A549 (cell line): ENCODE measurements around the gene ABCF2. TPM values are rescaled to one million over a fixed set of nuclear protein-coding genes. Genes with fewer than 3 reads are reported as not detected.

Experiments used
- ATAC-seq, 2 experiments: fragments of 200-7000 bp in 1 of 2; fragments of >200 bp in 1 of 2; cut with Nextera tagmentation in 1 of 2; cut with Tn5 transposase in 1 of 2; 3 replicates each; pipeline versions ENCODE4 v1.8.0 to v1.9.1; 2018 to 2020; ENCODE audit warnings: mild to moderate bottlenecking in 1 of 2, moderate library complexity in 1 of 2
- CTCF ChIA-PET: fragments of 300-600 bp; sonication (Branson Sonifier 250); formaldehyde crosslinking; extraction: SDS; loops from one replicate; lab custom pipeline; 2021; ENCODE audit warnings: antibody characterized with exemption, inconsistent platforms; lab: Yijun Ruan, JAX
- POLR2A ChIA-PET: fragments of 350-600 bp; formaldehyde crosslinking; extraction: SDS; loops from one replicate; lab custom pipeline; 2021; ENCODE audit warnings: antibody characterized with exemption, inconsistent platforms; lab: Yijun Ruan, JAX
- DNase-seq, 2 experiments: peaks; one replicate each; pipeline versions ENCODE4 v3.0.0 to v3.0.0-alpha.2; 2011 to 2016; ENCODE audit warnings: low read depth in 1 of 2, low spot score in 1 of 2
- FAIRE-seq: peaks from 2 replicates; lab custom pipeline; 2011; peaks lifted over from hg19 to GRCh38; lab: Jason Lieb, UNC
- H3K27ac ChIP-seq, 2 experiments: fragments of >200 bp; sonication (Bioruptor Twin); formaldehyde crosslinking; 3 replicates each; pipeline ENCODE4 v1.5.1; 2016 to 2017
- H3K4me1 ChIP-seq: fragments of >200 bp; sonication (Bioruptor Twin); formaldehyde crosslinking; 3 replicates; pipeline ENCODE4 v1.6.1; 2016
- H3K4me2 ChIP-seq: fragments of >200 bp; sonication (Bioruptor Twin); formaldehyde crosslinking; 3 replicates; pipeline ENCODE4 v1.6.1; 2016
- H3K4me3 ChIP-seq: fragments of >200 bp; sonication (Bioruptor Twin); formaldehyde crosslinking; 3 replicates; pipeline ENCODE4 v1.5.1; 2016
- H3K9me3 ChIP-seq: fragments of >200 bp; sonication (Bioruptor Twin); formaldehyde crosslinking; 3 replicates; pipeline ENCODE4 v1.6.1; 2016
- CHD4 ChIP-seq: fragments of 200-600 bp; sonication (generic); IDR thresholded peaks from 2 replicates; pipeline ENCODE4 v1.6.1; 2016; ENCODE audit warnings: antibody characterized with exemption, mild to moderate bottlenecking, borderline replicate concordance
- EHMT2 ChIP-seq: fragments of 200-600 bp; sonication (generic); IDR thresholded peaks from 2 replicates; pipeline ENCODE4 v1.6.1; 2016; ENCODE audit warnings: antibody characterized with exemption, low read depth, mild to moderate bottlenecking, moderate library complexity
- FOSL2 ChIP-seq, 2 experiments: fragments of 450-650 bp in 1 of 2; fragments of >200 bp in 1 of 2; sonication (Bioruptor Twin) in 1 of 2; formaldehyde crosslinking; IDR thresholded peaks; 2 replicates each; pipeline versions ENCODE4 v1.5.0 to v1.6.1; 2016 to 2020; ENCODE audit warnings: mild to moderate bottlenecking in 1 of 2, moderate library complexity in 1 of 2
- GATA3 ChIP-seq: IDR thresholded peaks from 2 replicates; pipeline ENCODE4 v1.6.1; 2012; ENCODE audit warnings: borderline replicate concordance
- HMGXB4 ChIP-seq: fragments of 250-450 bp; sonication (Bioruptor Pico); IDR thresholded peaks from 2 replicates; pipeline ENCODE4 v1.5.0; 2021; ENCODE audit warnings: mild to moderate bottlenecking, moderate library complexity, borderline replicate concordance
- HOXA7 ChIP-seq: fragments of 250-450 bp; sonication (Bioruptor Pico); IDR thresholded peaks from 2 replicates; pipeline ENCODE4 v1.5.0; 2020; ENCODE audit warnings: mild to moderate bottlenecking, moderate library complexity
- HOXB13 ChIP-seq: fragments of 250-450 bp; sonication (Bioruptor Pico); IDR thresholded peaks from 2 replicates; pipeline ENCODE4 v1.5.0; 2020; ENCODE audit warnings: low read depth, mild to moderate bottlenecking, moderate library complexity
- JUNB ChIP-seq: fragments of >200 bp; sonication (Bioruptor Twin); formaldehyde crosslinking; IDR thresholded peaks from 2 replicates; pipeline ENCODE4 v1.6.1; 2016
- KDM1A ChIP-seq: fragments of 200-600 bp; sonication (generic); IDR thresholded peaks from 2 replicates; pipeline ENCODE4 v1.6.1; 2016; ENCODE audit warnings: low read depth, mild to moderate bottlenecking
- KDM5A ChIP-seq: fragments of 200-600 bp; sonication (generic); IDR thresholded peaks from 2 replicates; pipeline ENCODE4 v1.6.1; 2016; ENCODE audit warnings: antibody characterized with exemption, mild to moderate bottlenecking
- MAFK ChIP-seq: fragments of 450-650 bp; IDR thresholded peaks from 2 replicates; pipeline ENCODE4 v1.6.1; 2014; ENCODE audit not compliant: partially characterized antibody
- NFE2L2 ChIP-seq: fragments of 150-350 bp; conservative IDR thresholded peaks from 2 replicates; pipeline ENCODE4 v1.6.1; 2014; ENCODE audit warnings: low read length
- NPAS2 ChIP-seq: fragments of 250-450 bp; sonication (Bioruptor Pico); IDR thresholded peaks from 2 replicates; pipeline ENCODE4 v1.8.0; 2022; ENCODE audit warnings: mild to moderate bottlenecking, moderate library complexity, borderline replicate concordance
- PBX3 ChIP-seq: IDR thresholded peaks from 2 replicates; pipeline ENCODE4 v1.6.1; 2012
- POLR2AphosphoS2 ChIP-seq: conservative IDR thresholded peaks from 2 replicates; pipeline ENCODE4 v1.6.1; 2012; ENCODE audit warnings: low read length, improper control_type of control experiment, inconsistent platforms
- RAD21 ChIP-seq, 2 experiments: fragments of >200 bp in 1 of 2; sonication (Bioruptor Twin) in 1 of 2; formaldehyde crosslinking in 1 of 2; IDR thresholded peaks in 1 of 2; conservative IDR thresholded peaks in 1 of 2; 2 replicates in 1 of 2; 3 replicates in 1 of 2; pipeline ENCODE4 v1.6.1; 2012 to 2018; ENCODE audit warnings: inconsistent platforms in 1 of 2
- RARB ChIP-seq: fragments of 250-450 bp; sonication (Bioruptor Pico); IDR thresholded peaks from 2 replicates; pipeline ENCODE4 v1.8.0; 2021; ENCODE audit warnings: mild to moderate bottlenecking, moderate library complexity
- RCOR1 ChIP-seq: fragments of 150-350 bp; IDR thresholded peaks from 2 replicates; pipeline ENCODE4 v1.6.1; 2014; ENCODE audit warnings: antibody characterized with exemption, low read length, low read depth
- RNF2 ChIP-seq: fragments of 200-600 bp; sonication (generic); IDR thresholded peaks from 2 replicates; pipeline ENCODE4 v1.6.1; 2016; ENCODE audit warnings: low read depth, mild to moderate bottlenecking, antibody characterized with exemption, moderate library complexity, borderline replicate concordance
- SMC3 ChIP-seq: fragments of >200 bp; sonication (Bioruptor Twin); formaldehyde crosslinking; IDR thresholded peaks from 3 replicates; pipeline ENCODE4 v1.6.1; 2018; ENCODE audit warnings: inconsistent platforms
- SREBF2 ChIP-seq: fragments of 450-650 bp; IDR thresholded peaks from 2 replicates; pipeline ENCODE4 v1.6.1; 2014; ENCODE audit warnings: mild to moderate bottlenecking, moderate library complexity
- TFCP2L1 ChIP-seq: fragments of 250-450 bp; sonication (Bioruptor Pico); IDR thresholded peaks from 2 replicates; pipeline ENCODE4 v1.5.0; 2021; ENCODE audit warnings: mild to moderate bottlenecking
- USF2 ChIP-seq: fragments of 450-650 bp; IDR thresholded peaks from 2 replicates; pipeline ENCODE4 v1.6.1; 2014; ENCODE audit warnings: antibody characterized with exemption
- ZC3H11A ChIP-seq: fragments of 450-650 bp; IDR thresholded peaks from 2 replicates; pipeline ENCODE4 v1.6.1; 2014; ENCODE audit warnings: antibody characterized with exemption, mild to moderate bottlenecking
- ZFP36 ChIP-seq: fragments of 450-650 bp; IDR thresholded peaks from 2 replicates; pipeline ENCODE4 v1.6.1; 2014; ENCODE audit warnings: borderline replicate concordance; ENCODE audit not compliant: partially characterized antibody
- WGBS: methylation state at CpG from one replicate; pipeline ENCODE4 v1.1.6; 2017; ENCODE audit errors: missing lambda C conversion rate; 5-methylcytosine and 5-hydroxymethylcytosine counted together
- polyA plus RNA-seq, 4 experiments: library from polyadenylated mRNA; depleted of rRNA in 3 of 4; stranded (reverse); fragments of >200 nt; fragmentation: RNase III in 1 of 4; extraction: RNeasy Plus Mini Kit Qiagen cat#74134 plus additional on column Dnase treatment in 1 of 4; gene quantifications; 2 replicates in 3 of 4; 3 replicates in 1 of 4; pipeline ENCODE4 v1.2.3, GENCODE V29; 2011 to 2017

The ABCF2 gene
- polyA plus RNA-seq, 2 of the 4 experiments (the other 2 are of a cell fraction): 47.8 to 70.9 TPM

- Histone ChIP-seq H3K4me3 (no peak overlapping the region), H3K4me2 (no peak overlapping the region), H3K4me1 (peaks cover 22% of the 10 kb centered on the region; the same call in 2 of the 3 replicates), H3K9me3 (no peaks in the 10 kb centered on the region), H3K27ac (no peak overlapping the region)
- ATAC-seq (no peak), FAIRE-seq (no peak), DNase-seq (no peak)
- ChIA-PET CTCF (interaction anchor here (1.0 to 6.5 kb wide), 5 partner anchors 6 to 114 kb away, joined by 3 to 69 read pairs (median 5); no protein-coding TSS in a partner anchor), POLR2A (no interaction called here)
- no peak for TF ChIP-seq EHMT2
- no peak for TF ChIP-seq POLR2AphosphoS2
- TF ChIP-seq PBX3: no peak
- no peak for TF ChIP-seq RNF2
- no peak for TF ChIP-seq ZC3H11A
- WGBS: 90% methylated on average over 13 of the region's 17 CpGs
Observed at GRCh38 chr7:151238190-151238810, 11.3 kb upstream of the ABCF2 start.

GRCh38 chr7:151237244-151238189 lies 10.5 kb upstream of the ABCF2 start:
- WGBS: 95% methylated on average over 39 of the region's 44 CpGs
- no peak for FAIRE-seq
- CTCF ChIA-PET: interaction anchor here (0.9 to 6.5 kb wide), 10 partner anchors 7 to 114 kb away, joined by 3 to 69 read pairs (median 4); no protein-coding TSS in a partner anchor
- H3K4me3 ChIP-seq: no peak overlapping the region
- H3K9me3 ChIP-seq: no peaks in the 10 kb centered on the region
- no peak overlapping the region for H3K27ac ChIP-seq
- no peak for DNase-seq
- POLR2A ChIA-PET: no interaction called here
- ATAC-seq: no peak
- H3K4me2 ChIP-seq: no peak overlapping the region
- peaks cover 23% of the 10 kb centered on the region; the same call in 2 of the 3 replicates for H3K4me1 ChIP-seq
- no peak for TF ChIP-seq HOXB13 (CRISPR knock-in tag)
- no peak for TF ChIP-seq EHMT2
- TF ChIP-seq RAD21 (conservative IDR thresholded peaks at IDR 0.05 in 1 of 2, IDR thresholded peaks at IDR 0.05 in 1 of 2): no peak
- TF ChIP-seq NFE2L2: no peak
- no peak for TF ChIP-seq CHD4
- no peak for TF ChIP-seq GATA3
- TF ChIP-seq POLR2AphosphoS2: no peak
- no peak for TF ChIP-seq KDM1A
- no peak for TF ChIP-seq FOSL2 (IDR thresholded peaks at IDR 0.05)
- no peak for TF ChIP-seq FOSL2 (CRISPR knock-in tag; IDR thresholded peaks at IDR 0.05)
- no peak for TF ChIP-seq TFCP2L1 (CRISPR knock-in tag)
- no peak for TF ChIP-seq USF2
- TF ChIP-seq PBX3: no peak
- TF ChIP-seq ZC3H11A: no peak
- TF ChIP-seq, all 56 proteins: peak for 0

GRCh38 chr7:151236406-151236805 lies 9.4 kb upstream of the ABCF2 start:
- H3K9me3 ChIP-seq: no peaks in the 10 kb centered on the region
- no peak overlapping the region for H3K27ac ChIP-seq
- CTCF ChIA-PET: interaction anchor here (0.6 to 6.5 kb wide), 11 partner anchors 8 to 696 kb away, joined by 3 to 69 read pairs (median 3); no protein-coding TSS in a partner anchor
- FAIRE-seq (no peak), ATAC-seq (no peak), DNase-seq (no peak)
- no peak overlapping the region for H3K4me3 ChIP-seq
- 94% methylated on average over 13 of the region's 13 CpGs for WGBS
- H3K4me2 ChIP-seq: no peak overlapping the region
- H3K4me1 ChIP-seq: peaks cover 28% of the 10 kb centered on the region; the same call in 2 of the 3 replicates
- POLR2A ChIA-PET: no interaction called here
- TF ChIP-seq HMGXB4 (CRISPR knock-in tag) (no peak), NPAS2 (no peak), SMC3 (no peak), RARB (CRISPR knock-in tag) (no peak), KDM5A (no peak), SREBF2 (no peak), RAD21 (conservative IDR thresholded peaks at IDR 0.05 in 1 of 2, IDR thresholded peaks at IDR 0.05 in 1 of 2) (no peak), RCOR1 (no peak), EHMT2 (no peak), JUNB (no peak), MAFK (no peak), KDM1A (no peak), ZFP36 (no peak), FOSL2 (IDR thresholded peaks at IDR 0.05) (no peak), FOSL2 (CRISPR knock-in tag; IDR thresholded peaks at IDR 0.05) (no peak), HOXA7 (CRISPR knock-in tag) (no peak)
